Kasumi-1 (cell line): ENCODE results near the gene ABLIM3.
A peak's percentile ranks its signal among the peaks of the same experiment; 100 is the strongest.

Experiments
- DNase-seq, 2 experiments: peaks; one replicate each; lab custom pipeline; 2025; lab: John Stamatoyannopoulos, UW

ABLIM3 gene

GRCh38 chr5:149282027-149282965, 141.0 kb downstream of the ABLIM3 start:
- no peak for DNase-seq

GRCh38 chr5:149282966-149283332, 141.7 kb downstream of the ABLIM3 start:
- DNase-seq = no peak

- DNase-seq = no peak
These were observed 142.6 kb downstream of the ABLIM3 start for GRCh38 chr5:149283626-149284480.

- DNase-seq = no peak
These were observed 143.2 kb downstream of the ABLIM3 start for GRCh38 chr5:149284501-149284900.

GRCh38 chr5:149285153-149285552, 143.9 kb downstream of the ABLIM3 start:
- no peak for DNase-seq

- peak; percentile 22 to 58 for DNase-seq
These were observed 147.1 kb downstream of the ABLIM3 start for GRCh38 chr5:149288436-149288835.

- no peak for DNase-seq
These were observed 148.0 kb downstream of the ABLIM3 start for GRCh38 chr5:149289301-149289700.

- DNase-seq = no peak
These were observed 153.9 kb downstream of the ABLIM3 start for GRCh38 chr5:149294872-149295829.

GRCh38 chr5:149297340-149298025, 156.2 kb downstream of the ABLIM3 start:
- DNase-seq = no peak

GRCh38 chr5:149298163-149298562, 156.9 kb downstream of the ABLIM3 start:
- DNase-seq = no peak

GRCh38 chr5:149298842-149299404, 157.6 kb downstream of the ABLIM3 start:
- DNase-seq = no peak

- no peak for DNase-seq
These were observed 158.3 kb downstream of the ABLIM3 start for GRCh38 chr5:149299451-149300054.

GRCh38 chr5:149300441-149300840, 159.1 kb downstream of the ABLIM3 start:
- DNase-seq = no peak

- no peak for DNase-seq
These were observed 159.9 kb downstream of the ABLIM3 start for GRCh38 chr5:149301049-149301743.

GRCh38 chr5:149301744-149302380, 160.6 kb downstream of the ABLIM3 start:
- DNase-seq = no peak

- DNase-seq = peak; percentile 26 to 44
These were observed 161.3 kb downstream of the ABLIM3 start for GRCh38 chr5:149302641-149303040.

- no peak for DNase-seq
These were observed 161.9 kb downstream of the ABLIM3 start for GRCh38 chr5:149303210-149303609.

GRCh38 chr5:149304195-149305078, 163.1 kb downstream of the ABLIM3 start:
- DNase-seq = no peak
